Fibroblast of pulmonary artery (primary cell): ENCODE results near the gene GJA4.

Source experiments
- DNase-seq: peaks from one replicate; pipeline ENCODE4 v3.0.0-alpha.2; 2010; ENCODE audit warnings: low read depth
- H3K4me3 ChIP-seq: replicated peaks from 2 replicates; pipeline ENCODE4 v1.5.1; 2011; ENCODE audit warnings: low read depth, mild to moderate bottlenecking, control low read depth, low read length, moderate library complexity
- TF ChIP-seq, protein P1 (sequence below): IDR thresholded peaks from 2 replicates; pipeline ENCODE4 v1.5.1; 2011; ENCODE audit warnings: mild to moderate bottlenecking, control low read depth, low read length, inconsistent platforms; ENCODE audit errors: missing control alignments

Gene GJA4

DNA sequence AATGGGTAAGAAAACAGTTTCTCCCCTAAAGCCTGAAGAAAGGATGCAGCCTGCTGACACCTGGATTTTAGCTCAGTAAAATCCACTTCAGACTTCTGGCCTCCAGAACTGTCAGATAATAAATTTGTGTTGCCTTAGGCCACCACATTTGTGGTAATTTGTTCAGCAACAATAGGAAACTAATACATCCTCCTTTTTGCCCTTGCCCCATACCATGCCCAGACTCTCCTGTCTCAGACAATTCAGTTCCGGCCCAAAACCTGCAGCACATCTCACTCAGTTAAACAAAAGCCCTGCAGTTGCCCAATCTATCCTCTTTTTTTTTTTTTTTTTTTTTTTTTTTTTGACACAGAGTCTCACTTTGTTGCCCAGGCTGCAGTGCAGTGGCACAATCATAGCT lies 40.9 kb downstream of the GJA4 start:
- H3K4me3 ChIP-seq, result no peak overlapping the region
- no peak for DNase-seq
- TF ChIP-seq, protein P1, sequence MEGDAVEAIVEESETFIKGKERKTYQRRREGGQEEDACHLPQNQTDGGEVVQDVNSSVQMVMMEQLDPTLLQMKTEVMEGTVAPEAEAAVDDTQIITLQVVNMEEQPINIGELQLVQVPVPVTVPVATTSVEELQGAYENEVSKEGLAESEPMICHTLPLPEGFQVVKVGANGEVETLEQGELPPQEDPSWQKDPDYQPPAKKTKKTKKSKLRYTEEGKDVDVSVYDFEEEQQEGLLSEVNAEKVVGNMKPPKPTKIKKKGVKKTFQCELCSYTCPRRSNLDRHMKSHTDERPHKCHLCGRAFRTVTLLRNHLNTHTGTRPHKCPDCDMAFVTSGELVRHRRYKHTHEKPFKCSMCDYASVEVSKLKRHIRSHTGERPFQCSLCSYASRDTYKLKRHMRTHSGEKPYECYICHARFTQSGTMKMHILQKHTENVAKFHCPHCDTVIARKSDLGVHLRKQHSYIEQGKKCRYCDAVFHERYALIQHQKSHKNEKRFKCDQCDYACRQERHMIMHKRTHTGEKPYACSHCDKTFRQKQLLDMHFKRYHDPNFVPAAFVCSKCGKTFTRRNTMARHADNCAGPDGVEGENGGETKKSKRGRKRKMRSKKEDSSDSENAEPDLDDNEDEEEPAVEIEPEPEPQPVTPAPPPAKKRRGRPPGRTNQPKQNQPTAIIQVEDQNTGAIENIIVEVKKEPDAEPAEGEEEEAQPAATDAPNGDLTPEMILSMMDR, result no peak

DNA sequence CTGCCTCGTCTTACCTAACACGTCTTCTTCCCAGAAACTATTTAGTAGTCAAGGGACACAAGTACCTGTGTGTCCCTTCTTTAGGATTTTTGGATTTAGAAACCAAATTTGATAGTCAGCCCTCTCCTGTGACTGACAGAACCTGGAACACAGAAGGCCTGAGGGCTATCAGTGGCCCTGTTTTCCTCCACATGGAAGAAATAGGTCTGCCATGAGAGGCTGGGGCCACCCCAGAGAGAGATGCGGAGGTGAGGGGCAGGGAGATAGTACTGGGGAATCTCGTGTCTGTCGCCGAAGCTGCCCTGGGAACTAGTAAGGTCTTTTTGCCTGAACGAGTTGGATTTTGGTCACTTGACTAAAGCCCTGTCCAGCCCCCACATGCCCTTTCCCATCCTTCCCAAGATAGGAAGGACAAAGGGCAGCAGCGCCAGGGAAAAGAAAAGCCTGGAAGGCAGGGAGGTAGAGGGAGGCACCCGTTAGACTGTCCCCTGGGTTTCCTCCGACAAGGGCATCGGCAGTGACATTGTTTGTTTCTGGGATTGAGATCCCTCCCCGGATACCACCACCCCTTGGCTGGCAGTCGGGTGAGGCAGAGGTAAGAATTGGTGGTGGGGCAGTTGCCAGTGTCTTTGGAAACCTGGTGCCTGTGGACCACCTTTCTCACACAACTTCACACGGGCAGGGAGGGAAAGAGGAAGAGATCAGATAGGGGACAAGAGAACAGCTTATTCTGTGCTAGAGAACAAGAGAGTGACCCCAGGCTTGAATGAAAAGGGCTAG lies 46.9 kb downstream of the GJA4 start:
- no peak overlapping the region for H3K4me3 ChIP-seq
- DNase-seq, result no peak
- TF ChIP-seq, protein P1, result no peak

DNA sequence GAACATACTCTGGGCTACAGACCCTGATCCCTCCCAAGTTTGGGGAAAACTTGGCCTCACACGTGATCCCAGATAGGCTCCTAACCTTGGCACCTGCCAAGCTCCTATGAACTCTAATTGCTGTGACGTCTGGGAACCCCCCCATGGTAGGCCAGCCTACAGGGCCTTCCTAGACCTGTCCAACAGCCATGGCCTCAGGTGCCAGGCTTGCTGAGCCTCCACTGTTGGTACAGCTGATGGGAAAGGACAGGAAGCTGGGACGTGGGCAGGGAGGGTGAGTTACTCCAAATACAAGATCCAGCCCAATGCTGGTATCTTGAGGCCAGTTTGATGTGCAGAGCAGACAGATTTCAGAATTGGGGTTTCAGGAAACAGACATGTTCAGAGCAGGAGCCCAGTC lies 47.6 kb downstream of the GJA4 start:
- DNase-seq, result no peak
- TF ChIP-seq, protein P1, result no peak
- no peak overlapping the region for H3K4me3 ChIP-seq

DNA sequence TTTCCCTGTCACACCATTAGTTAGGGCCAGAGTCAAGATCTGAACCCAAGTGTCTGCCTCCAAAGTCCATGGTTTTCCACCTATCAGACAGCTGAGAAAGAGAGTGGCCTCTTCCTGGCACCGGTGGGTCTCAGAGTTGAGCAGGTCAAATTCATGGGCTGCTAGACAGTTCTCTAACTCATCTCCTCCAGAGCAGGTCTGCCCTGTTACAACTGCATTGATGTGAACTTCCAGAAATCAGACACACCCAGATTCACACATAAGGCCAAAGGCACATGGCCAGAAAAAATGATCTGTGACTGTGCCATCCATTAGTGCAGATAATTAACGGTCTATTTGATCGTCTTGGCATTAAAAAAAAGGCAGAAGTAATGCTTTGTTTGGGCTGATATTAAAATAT lies 49.3 kb downstream of the GJA4 start:
- H3K4me3 ChIP-seq, result no peak overlapping the region
- TF ChIP-seq, protein P1, result no peak
- DNase-seq, result no peak

DNA sequence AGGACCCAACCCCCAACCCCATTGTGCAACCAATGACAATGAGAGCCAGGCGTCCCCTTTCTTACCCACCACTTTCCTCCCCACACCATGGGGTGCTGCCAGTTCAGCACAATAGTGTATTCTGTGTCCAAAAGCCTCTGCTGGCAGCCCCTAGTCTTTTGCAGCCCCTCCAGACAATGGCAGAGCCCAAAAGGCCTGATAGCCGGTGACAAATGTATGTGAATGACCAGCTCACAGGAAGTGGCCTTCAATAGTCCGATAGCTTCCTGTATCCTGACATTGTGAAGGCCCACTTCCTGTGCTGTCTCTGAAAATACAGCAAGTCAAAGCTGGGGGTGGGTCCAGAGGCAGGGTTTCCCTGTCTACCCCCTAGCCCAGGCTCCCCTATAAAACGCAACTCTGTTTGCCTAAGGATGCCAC lies 50.2 kb downstream of the GJA4 start:
- TF ChIP-seq, protein P1, result no peak
- H3K4me3 ChIP-seq, result no peak overlapping the region
- peak; percentile 39 for DNase-seq

DNA sequence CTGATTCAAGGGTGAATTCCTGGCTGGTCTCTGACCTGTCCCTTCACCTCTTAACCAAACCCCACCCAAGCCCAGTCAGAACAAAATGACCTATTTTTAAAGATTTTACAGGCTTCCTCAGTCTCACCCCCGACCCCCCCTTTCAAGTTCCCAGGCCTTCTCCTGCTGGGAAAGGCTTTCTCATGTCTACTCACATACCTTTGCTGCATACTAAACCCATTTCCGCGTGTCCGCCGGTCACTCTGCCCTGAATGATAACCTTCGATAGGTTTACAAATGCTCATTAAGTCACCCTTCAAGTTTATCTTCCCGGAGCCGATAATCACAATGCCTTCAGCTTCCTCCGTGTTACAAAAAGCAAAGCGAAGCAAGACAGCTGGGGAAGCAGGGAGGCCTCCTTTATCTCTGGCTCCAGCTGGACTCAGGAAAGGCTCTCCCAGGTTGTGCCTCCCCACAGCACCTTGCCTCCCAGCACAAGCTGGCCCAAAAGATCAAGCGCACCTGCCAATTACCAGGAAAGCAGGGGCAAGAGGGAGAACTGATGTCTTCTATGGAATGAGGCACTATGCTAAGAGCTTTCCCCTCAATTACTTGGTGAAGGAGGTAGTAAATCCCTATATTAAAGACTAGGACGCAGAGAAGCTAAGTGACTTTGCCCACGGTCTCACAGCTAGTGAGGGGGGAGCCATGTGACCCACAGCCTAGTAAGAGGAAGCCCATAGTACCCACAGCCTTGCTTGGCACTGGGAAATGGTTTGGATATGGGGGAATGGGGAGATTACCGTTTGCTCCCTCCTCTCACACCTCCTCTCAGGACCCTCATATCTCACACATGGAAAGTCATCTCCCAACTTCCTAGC lies 50.8 kb downstream of the GJA4 start:
- no peak overlapping the region for H3K4me3 ChIP-seq
- DNase-seq, result peak; percentile 56
- TF ChIP-seq, protein P1, result no peak
